ENCODE measurements around the gene NXN. TPM values are rescaled to one million over a fixed set of nuclear protein-coding genes. Genes with fewer than 3 reads are reported as not detected.
"Not testable (repeated sequence)": the region's sequence is repeated elsewhere in the genome, so short reads cannot be mapped to it uniquely, and the experiment has no call there.

The NXN gene
- polyA plus RNA-seq, 1 experiment: 88.8 TPM

GRCh38 chr17:760371-760770, 219.2 kb downstream of the NXN start:
- ChIA-PET POLR2A (interaction anchor here (0.7 kb wide), 1 partner anchor 92 kb away, joined by 5 read pairs; no protein-coding TSS in a partner anchor), CTCF (interaction anchor here (2.0 to 2.2 kb wide), 2 partner anchors 8 to 236 kb away, joined by 7 to 10 read pairs; partner anchors contain the start of gene TIMM22)
- DNase-seq (ENCODE audit: low read depth): no peak
- Histone ChIP-seq H3K27me3 (ENCODE audit: control insufficient read depth, insufficient read depth, low read length) (no peaks in the 10 kb centered on the region), H3K4me3 (ENCODE audit: low read depth, low read length) (no peak overlapping the region), H3K36me3 (ENCODE audit: control insufficient read depth, insufficient read depth, low read length) (peaks cover 8% of the 10 kb centered on the region)
- TF ChIP-seq CTCF (IDR thresholded peaks at IDR 0.05; ENCODE audit: insufficient read depth, low read depth, low read length): no peak

- no peak for DNase-seq (ENCODE audit: low read depth)
- CTCF ChIA-PET: interaction anchor here (1.4 to 2.2 kb wide), 2 partner anchors 221 to 236 kb away, joined by 7 read pairs; partner anchors contain the start of gene TIMM22
- Histone ChIP-seq H3K4me3 (ENCODE audit: low read depth, low read length) (no peak overlapping the region), H3K36me3 (ENCODE audit: control insufficient read depth, insufficient read depth, low read length) (peaks cover 7% of the 10 kb centered on the region), H3K27me3 (ENCODE audit: control insufficient read depth, insufficient read depth, low read length) (no peaks in the 10 kb centered on the region)
- POLR2A ChIA-PET: no interaction called here
- no peak for TF ChIP-seq CTCF (IDR thresholded peaks at IDR 0.05; ENCODE audit: insufficient read depth, low read depth, low read length)
Observed at GRCh38 chr17:759964-760363, 219.6 kb downstream of the NXN start.

GRCh38 chr17:756010-756567, 223.5 kb downstream of the NXN start:
- H3K27me3 ChIP-seq (ENCODE audit: control insufficient read depth, insufficient read depth, low read length); H3K4me3 ChIP-seq (ENCODE audit: low read depth, low read length); H3K36me3 ChIP-seq (ENCODE audit: control insufficient read depth, insufficient read depth, low read length); DNase-seq (ENCODE audit: low read depth); POLR2A ChIA-PET: not testable (repeated sequence)
- CTCF ChIA-PET: interaction anchor here (2.2 kb wide), 1 partner anchor 224 kb away, joined by 6 read pairs; the partner anchor contains the start of gene NXN

GRCh38 chr17:755319-755961, 224.1 kb downstream of the NXN start:
- H3K27me3 ChIP-seq (ENCODE audit: control insufficient read depth, insufficient read depth, low read length); H3K4me3 ChIP-seq (ENCODE audit: low read depth, low read length); POLR2A ChIA-PET; DNase-seq (ENCODE audit: low read depth); H3K36me3 ChIP-seq (ENCODE audit: control insufficient read depth, insufficient read depth, low read length): not testable (repeated sequence)
- CTCF ChIA-PET: interaction anchor here (2.2 kb wide), 1 partner anchor 225 kb away, joined by 6 read pairs; the partner anchor contains the start of gene NXN

- no peak for DNase-seq (ENCODE audit: low read depth)
- ChIA-PET POLR2A (no interaction called here), CTCF (interaction anchor here (0.8 to 2.4 kb wide), 5 partner anchors 11 to 249 kb away, joined by 3 to 13 read pairs (median 4); partner anchors contain the start of genes GLOD4 and MRM3)
- TF ChIP-seq CTCF (IDR thresholded peaks at IDR 0.05; ENCODE audit: insufficient read depth, low read depth, low read length): no peak
- Histone ChIP-seq H3K4me3 (ENCODE audit: low read depth, low read length) (no peak overlapping the region), H3K27me3 (ENCODE audit: control insufficient read depth, insufficient read depth, low read length) (no peaks in the 10 kb centered on the region), H3K36me3 (ENCODE audit: control insufficient read depth, insufficient read depth, low read length) (no peaks in the 10 kb centered on the region)
Observed at GRCh38 chr17:753418-753817, 226.2 kb downstream of the NXN start.

- no peaks in the 10 kb centered on the region for H3K27me3 ChIP-seq (ENCODE audit: control insufficient read depth, insufficient read depth, low read length)
- peak overlapping the region; percentile 69 for H3K4me3 ChIP-seq (ENCODE audit: low read depth, low read length)
- ChIA-PET POLR2A (interaction anchor here (0.7 kb wide), 1 partner anchor 249 kb away, joined by 3 read pairs; no protein-coding TSS in a partner anchor), CTCF (interaction anchor here (0.6 to 4.0 kb wide), 16 partner anchors 9 to 367 kb away, joined by 3 to 21 read pairs (median 4); partner anchors contain the start of genes GLOD4, MRM3 and NXN)
- TF ChIP-seq CTCF (IDR thresholded peaks at IDR 0.05; ENCODE audit: insufficient read depth, low read depth, low read length): no peak
- no peak for DNase-seq (ENCODE audit: low read depth)
- H3K36me3 ChIP-seq (ENCODE audit: control insufficient read depth, insufficient read depth, low read length): peaks cover 1% of the 10 kb centered on the region; the same call in 1 of the 2 replicates
Observed at GRCh38 chr17:752620-753219, 226.9 kb downstream of the NXN start.
